GM18907 (cell line): ENCODE results near the gene HIPK1.
A peak's percentile ranks its signal among the peaks of the same experiment; 100 is the strongest.

Experiments used
- ATAC-seq: cut with Tn5 transposase; IDR thresholded peaks from one replicate; pipeline ENCODE4 v1.9.1; 2021; ENCODE audit warnings: mild to moderate bottlenecking, moderate library complexity; ENCODE audit not compliant: unreplicated experiment

HIPK1 gene

GRCh38 chr1:113913312-113913668 lies 15.8 kb upstream of the HIPK1 start:
- no peak for ATAC-seq

- no peak for ATAC-seq
Observed at GRCh38 chr1:113913887-113914664, 15.0 kb upstream of the HIPK1 start.

GRCh38 chr1:113916974-113917373 lies 12.2 kb upstream of the HIPK1 start:
- ATAC-seq, result no peak

GRCh38 chr1:113917400-113918082 lies 11.6 kb upstream of the HIPK1 start:
- no peak for ATAC-seq

GRCh38 chr1:113918243-113918642 lies 10.9 kb upstream of the HIPK1 start:
- ATAC-seq, result no peak

- ATAC-seq, result no peak
Observed at GRCh38 chr1:113922957-113923356, 6.2 kb upstream of the HIPK1 start.

- no peak for ATAC-seq
Observed at GRCh38 chr1:113924473-113924872, 4.7 kb upstream of the HIPK1 start.

- peak; percentile 29 for ATAC-seq
Observed at GRCh38 chr1:113928187-113928930, 765 bp upstream of the HIPK1 start.

GRCh38 chr1:113929750-113930498 lies 800 bp downstream of the HIPK1 start:
- ATAC-seq, result peak; percentile 39

- peak; percentile 27 for ATAC-seq
Observed at GRCh38 chr1:113930499-113931161, 1.5 kb downstream of the HIPK1 start.

GRCh38 chr1:113931451-113931851 lies 2.3 kb downstream of the HIPK1 start:
- ATAC-seq, result no peak

- no peak for ATAC-seq
Observed at GRCh38 chr1:113934006-113934405, 4.9 kb downstream of the HIPK1 start.

GRCh38 chr1:113934511-113935055 lies 5.5 kb downstream of the HIPK1 start:
- ATAC-seq, result no peak

- ATAC-seq, result no peak
Observed at GRCh38 chr1:113935176-113935575, 6.1 kb downstream of the HIPK1 start.

GRCh38 chr1:113935970-113936369 lies 6.8 kb downstream of the HIPK1 start:
- no peak for ATAC-seq

- no peak for ATAC-seq
Observed at GRCh38 chr1:113937146-113937545, 8.0 kb downstream of the HIPK1 start.

GRCh38 chr1:113938192-113938591 lies 9.1 kb downstream of the HIPK1 start:
- no peak for ATAC-seq

GRCh38 chr1:113940365-113941244 lies 11.5 kb downstream of the HIPK1 start:
- peak; percentile 75 for ATAC-seq

GRCh38 chr1:113941245-113941559 lies 12.1 kb downstream of the HIPK1 start:
- ATAC-seq, result peak; percentile 8
